HEK293 (cell line): ENCODE measurements around the gene TMEM255A.

Source experiments
- KLF10 ChIP-seq: fragments of 450-650 bp; IDR thresholded peaks from 2 replicates; pipeline ENCODE4 v1.5.1; 2018; ENCODE audit warnings: missing biosample characterization, mild to moderate bottlenecking, missing genetic modification characterization
- KLF8 ChIP-seq: fragments of 450-650 bp; formaldehyde crosslinking; IDR thresholded peaks from 2 replicates; pipeline ENCODE4 v1.5.1; 2016; ENCODE audit warnings: missing biosample characterization, missing genetic modification characterization
- KLF9 ChIP-seq: fragments of 450-650 bp; formaldehyde crosslinking; IDR thresholded peaks from 2 replicates; pipeline ENCODE4 v1.5.1; 2016; ENCODE audit warnings: missing biosample characterization, missing genetic modification characterization, low read depth
- MZF1 ChIP-seq: fragments of 450-650 bp; formaldehyde crosslinking; IDR thresholded peaks from 2 replicates; pipeline ENCODE4 v1.5.1; 2017; ENCODE audit warnings: missing biosample characterization, missing genetic modification characterization, borderline replicate concordance
- REPIN1 ChIP-seq: fragments of 450-650 bp; formaldehyde crosslinking; IDR thresholded peaks from 2 replicates; pipeline ENCODE4 v1.5.1; 2017; ENCODE audit warnings: missing biosample characterization, missing genetic modification characterization, low read depth
- REST ChIP-seq: fragments of 450-650 bp; formaldehyde crosslinking; IDR thresholded peaks from 2 replicates; pipeline ENCODE4 v1.5.1; 2016; ENCODE audit warnings: missing biosample characterization, missing genetic modification characterization
- SP2 ChIP-seq: fragments of 450-650 bp; formaldehyde crosslinking; IDR thresholded peaks from 2 replicates; pipeline ENCODE4 v1.5.1; 2016; ENCODE audit warnings: missing biosample characterization, missing genetic modification characterization
- ZNF138 ChIP-seq: fragments of 450-650 bp; formaldehyde crosslinking; IDR thresholded peaks from 2 replicates; pipeline ENCODE4 v1.5.1; 2016; ENCODE audit warnings: missing biosample characterization, missing genetic modification characterization, borderline replicate concordance
- ZNF146 ChIP-seq: fragments of 450-650 bp; formaldehyde crosslinking; IDR thresholded peaks from 2 replicates; pipeline ENCODE4 v1.5.1; 2016; ENCODE audit warnings: missing biosample characterization, missing genetic modification characterization
- ZNF157 ChIP-seq: fragments of 450-650 bp; formaldehyde crosslinking; IDR thresholded peaks from 2 replicates; pipeline ENCODE4 v1.5.1; 2016; ENCODE audit warnings: missing biosample characterization, missing genetic modification characterization
- ZNF184 ChIP-seq: fragments of 450-650 bp; IDR thresholded peaks from 2 replicates; pipeline ENCODE4 v1.5.1; 2018; ENCODE audit warnings: missing biosample characterization, mild to moderate bottlenecking, missing genetic modification characterization
- ZNF23 ChIP-seq: fragments of 450-650 bp; formaldehyde crosslinking; IDR thresholded peaks from 2 replicates; pipeline ENCODE4 v1.5.1; 2016; ENCODE audit warnings: missing biosample characterization, missing genetic modification characterization, borderline replicate concordance
- ZNF239 ChIP-seq: fragments of 450-650 bp; formaldehyde crosslinking; IDR thresholded peaks from 2 replicates; pipeline ENCODE4 v1.5.1; 2016; ENCODE audit warnings: missing biosample characterization, missing genetic modification characterization
- ZNF280D ChIP-seq: fragments of 450-650 bp; formaldehyde crosslinking; IDR thresholded peaks from 2 replicates; pipeline ENCODE4 v1.5.1; 2016; ENCODE audit warnings: missing biosample characterization, missing genetic modification characterization
- ZNF350 ChIP-seq: fragments of 450-650 bp; formaldehyde crosslinking; IDR thresholded peaks from 2 replicates; pipeline ENCODE4 v1.5.0; 2017; ENCODE audit warnings: missing biosample characterization, mild to moderate bottlenecking, missing genetic modification characterization
- ZNF366 ChIP-seq: fragments of 450-650 bp; formaldehyde crosslinking; conservative IDR thresholded peaks from 2 replicates; pipeline ENCODE4 v1.5.1; 2016; ENCODE audit warnings: missing biosample characterization, missing genetic modification characterization
- ZNF394 ChIP-seq: fragments of 450-650 bp; formaldehyde crosslinking; IDR thresholded peaks from 2 replicates; pipeline ENCODE4 v1.5.1; 2016; ENCODE audit warnings: missing biosample characterization, missing genetic modification characterization, mild to moderate bottlenecking, moderate library complexity, borderline replicate concordance
- ZNF449 ChIP-seq: fragments of 450-650 bp; formaldehyde crosslinking; IDR thresholded peaks from 2 replicates; pipeline ENCODE4 v1.5.1; 2017; ENCODE audit warnings: missing biosample characterization, mild to moderate bottlenecking, missing genetic modification characterization, moderate library complexity
- ZNF514 ChIP-seq: fragments of 450-650 bp; formaldehyde crosslinking; IDR thresholded peaks from 2 replicates; pipeline ENCODE4 v1.5.1; 2016; ENCODE audit warnings: missing biosample characterization, missing genetic modification characterization
- ZNF518A ChIP-seq: fragments of 450-650 bp; formaldehyde crosslinking; conservative IDR thresholded peaks from 2 replicates; pipeline ENCODE4 v1.5.1; 2016; ENCODE audit warnings: low read depth, missing biosample characterization, missing genetic modification characterization
- ZNF585B ChIP-seq: fragments of 450-650 bp; formaldehyde crosslinking; IDR thresholded peaks from 2 replicates; pipeline ENCODE4 v1.5.1; 2016; ENCODE audit warnings: missing biosample characterization, missing genetic modification characterization
- ZNF626 ChIP-seq: fragments of 450-650 bp; sonication (Bioruptor Pico); formaldehyde crosslinking; IDR thresholded peaks from 2 replicates; pipeline ENCODE4 v1.5.1; 2018; ENCODE audit warnings: missing biosample characterization, missing genetic modification characterization, inconsistent platforms
- ZNF645 ChIP-seq: fragments of 450-650 bp; formaldehyde crosslinking; IDR thresholded peaks from 2 replicates; pipeline ENCODE4; 2016; ENCODE audit warnings: missing biosample characterization, missing genetic modification characterization
- ZNF670 ChIP-seq: fragments of 450-650 bp; formaldehyde crosslinking; IDR thresholded peaks from 2 replicates; pipeline ENCODE4 v1.5.1; 2016; ENCODE audit warnings: missing biosample characterization, missing genetic modification characterization, low read depth
- ZNF830 ChIP-seq: fragments of 450-650 bp; IDR thresholded peaks from 2 replicates; pipeline ENCODE4 v1.5.0; 2018; ENCODE audit warnings: missing biosample characterization, missing genetic modification characterization, low read depth, mild to moderate bottlenecking, moderate library complexity

TMEM255A gene

GRCh38 chrX:120305531-120306141, 5.6 kb downstream of the TMEM255A start (continued):
- TF ChIP-seq REST (tag by site-specific recombination) (no peak), ZNF280D (tag by site-specific recombination) (no peak), ZNF138 (tag by site-specific recombination) (no peak), KLF10 (tag by site-specific recombination) (no peak), ZNF449 (tag by site-specific recombination) (no peak), ZNF645 (tag by site-specific recombination) (no peak), KLF9 (tag by site-specific recombination) (no peak), ZNF585B (tag by site-specific recombination) (no peak), ZNF350 (no peak), ZNF184 (tag by site-specific recombination) (no peak), ZNF830 (tag by site-specific recombination) (no peak), ZNF239 (tag by site-specific recombination) (no peak), ZNF518A (tag by site-specific recombination) (no peak), ZNF146 (tag by site-specific recombination) (no peak), ZNF366 (tag by site-specific recombination) (peak; percentile 75), ZNF23 (tag by site-specific recombination) (no peak), ZNF157 (tag by site-specific recombination) (no peak), MZF1 (tag by site-specific recombination) (no peak), ZNF514 (tag by site-specific recombination) (no peak), REPIN1 (no peak), KLF8 (tag by site-specific recombination) (no peak), ZNF626 (tag by site-specific recombination) (no peak), ZNF670 (no peak), SP2 (tag by site-specific recombination) (no peak), ZNF394 (tag by site-specific recombination) (no peak)
